Measurements from ENCODE around the gene ZBTB4. TPM values are rescaled to one million over a fixed set of nuclear protein-coding genes. Genes with fewer than 3 reads are reported as not detected.

The ZBTB4 gene
- total RNA-seq, 1 donor from 2014 or later: 38.1 TPM

- Histone ChIP-seq H3K9me3 (no peaks in the 10 kb centered on the region), H3K27ac (no peak overlapping the region), H3K36me3 (no peaks in the 10 kb centered on the region), H3K4me1 (peaks cover 70% of the 10 kb centered on the region), H3K4me3 (no peak overlapping the region), H3K27me3 (no peaks in the 10 kb centered on the region)
- TF ChIP-seq POLR2A (IDR thresholded peaks at IDR 0.05) (no peak), CTCF (IDR thresholded peaks at IDR 0.05) (no peak), POLR2AphosphoS5 (IDR thresholded peaks at IDR 0.05; ENCODE audit: insufficient read depth in 1 of 2, low read depth in 1 of 2) (no peak)
- no peak for DNase-seq (ENCODE audit: extremely low spot score in 2 of 2)
- intact Hi-C loops (cut with DNase I): no loop called here
Observed at GRCh38 chr17:7441266-7441665, 38.2 kb downstream of the ZBTB4 start.

- H3K27ac ChIP-seq: peak overlapping the region; percentile 81
Observed at GRCh38 chr17:7440834-7441195, 38.6 kb downstream of the ZBTB4 start.

GRCh38 chr17:7440113-7440833 lies 39.2 kb downstream of the ZBTB4 start:
- intact Hi-C loops (cut with DNase I): no loop called here
- no peak for TF ChIP-seq POLR2A (IDR thresholded peaks at IDR 0.05)
- TF ChIP-seq POLR2AphosphoS5 (IDR thresholded peaks at IDR 0.05; ENCODE audit: insufficient read depth in 1 of 2, low read depth in 1 of 2): no peak
- no peak for TF ChIP-seq CTCF (IDR thresholded peaks at IDR 0.05)
- DNase-seq (ENCODE audit: extremely low spot score in 2 of 2): no peak
- Histone ChIP-seq H3K4me3 (peak overlapping the region; percentile 46 to 49), H3K36me3 (no peaks in the 10 kb centered on the region), H3K4me1 (peaks cover 68% of the 10 kb centered on the region), H3K27me3 (no peaks in the 10 kb centered on the region), H3K9me3 (no peaks in the 10 kb centered on the region), H3K27ac (peak overlapping the region; percentile 81)

More at GRCh38 chr17:7440834-7441195, 38.6 kb downstream of the ZBTB4 start:
- TF ChIP-seq POLR2A (IDR thresholded peaks at IDR 0.05) (no peak), POLR2AphosphoS5 (IDR thresholded peaks at IDR 0.05; ENCODE audit: insufficient read depth in 1 of 2, low read depth in 1 of 2) (no peak), CTCF (IDR thresholded peaks at IDR 0.05) (no peak)
- Histone ChIP-seq H3K9me3 (no peaks in the 10 kb centered on the region), H3K4me1 (peaks cover 70% of the 10 kb centered on the region), H3K36me3 (no peaks in the 10 kb centered on the region), H3K4me3 (peak overlapping the region; percentile 46 to 49), H3K27me3 (no peaks in the 10 kb centered on the region)
- no peak for DNase-seq (ENCODE audit: extremely low spot score in 2 of 2)
- intact Hi-C loops (cut with DNase I): no loop called here

GRCh38 chr17:7439462-7440112 lies 39.8 kb downstream of the ZBTB4 start, which contains the start of gene FGF11:
TSS of gene FGF11 (plus strand) at chr17:7439512. CDS start at chr17:7439621, 109 bp downstream.
- Histone ChIP-seq H3K4me1 (peaks cover 62% of the 10 kb centered on the region), H3K4me3 (peak within 1 kb of the TSS; percentile 46 to 49), H3K27ac (peak within 1 kb of the TSS; percentile 81), H3K36me3 (no peaks in the 10 kb centered on the region), H3K9me3 (no peaks in the 10 kb centered on the region), H3K27me3 (no peaks in the 10 kb centered on the region)
- intact Hi-C loops (cut with DNase I): loop anchor here (2.0 to 5.0 kb wide), 3 partner anchors 45 to 118 kb away; partner anchors contain the start of genes KCTD11, POLR2A and TNFSF13
- DNase-seq (ENCODE audit: extremely low spot score in 2 of 2): no peak
- TF ChIP-seq CTCF (IDR thresholded peaks at IDR 0.05) (no peak), POLR2AphosphoS5 (IDR thresholded peaks at IDR 0.05; ENCODE audit: insufficient read depth in 1 of 2, low read depth in 1 of 2) (no peak), POLR2A (IDR thresholded peaks at IDR 0.05) (no peak)

Measured in vagina (tissue), 2 donors.